GM10266 (cell line): ENCODE measurements around the gene EPHX1.

Source experiments
- DNase-seq: peaks from one replicate; pipeline ENCODE4 v3.0.0; 2012; ENCODE audit errors: extremely low spot score
- CTCF ChIP-seq: IDR thresholded peaks from 2 replicates; pipeline ENCODE4 v1.5.1; 2012; ENCODE audit warnings: mild to moderate bottlenecking, low read depth; ENCODE audit not compliant: control insufficient read depth, insufficient read depth; ENCODE audit errors: missing control alignments

The EPHX1 gene

GRCh38 chr1:225816643-225817538 is 7.0 kb downstream of the EPHX1 start:
- no peak for DNase-seq
- no peak for TF ChIP-seq CTCF

- DNase-seq, result no peak
- TF ChIP-seq CTCF, result no peak
Measured at GRCh38 chr1:225817611-225818061, 7.7 kb downstream of the EPHX1 start.

- no peak for DNase-seq
- TF ChIP-seq CTCF, result no peak
Measured at GRCh38 chr1:225818229-225818628, 8.3 kb downstream of the EPHX1 start.

GRCh38 chr1:225819346-225820192 is 9.6 kb downstream of the EPHX1 start:
- no peak for TF ChIP-seq CTCF
- DNase-seq, result no peak

- TF ChIP-seq CTCF, result no peak
- DNase-seq, result no peak
Measured at GRCh38 chr1:225820522-225821120, 10.7 kb downstream of the EPHX1 start.

- no peak for TF ChIP-seq CTCF
- no peak for DNase-seq
Measured at GRCh38 chr1:225822655-225823403, 12.9 kb downstream of the EPHX1 start.
